ENCODE data around the gene OR52A5. TPM values are rescaled to one million over a fixed set of nuclear protein-coding genes. Genes with fewer than 3 reads are reported as not detected.
"Not testable (repeated sequence)": the region's sequence is repeated elsewhere in the genome, so short reads cannot be mapped to it uniquely, and the experiment has no call there.

The OR52A5 gene
- total RNA-seq, result not detected in 2 replicates

GRCh38 chr11:5137996-5138395 lies at the start of gene OR52A5:
Gene OR52A5, minus strand, starts transcription at chr11:5138356. Its CDS starts 5,714 bp downstream, at chr11:5132642.
- DNase-seq, result no peak

DNA sequence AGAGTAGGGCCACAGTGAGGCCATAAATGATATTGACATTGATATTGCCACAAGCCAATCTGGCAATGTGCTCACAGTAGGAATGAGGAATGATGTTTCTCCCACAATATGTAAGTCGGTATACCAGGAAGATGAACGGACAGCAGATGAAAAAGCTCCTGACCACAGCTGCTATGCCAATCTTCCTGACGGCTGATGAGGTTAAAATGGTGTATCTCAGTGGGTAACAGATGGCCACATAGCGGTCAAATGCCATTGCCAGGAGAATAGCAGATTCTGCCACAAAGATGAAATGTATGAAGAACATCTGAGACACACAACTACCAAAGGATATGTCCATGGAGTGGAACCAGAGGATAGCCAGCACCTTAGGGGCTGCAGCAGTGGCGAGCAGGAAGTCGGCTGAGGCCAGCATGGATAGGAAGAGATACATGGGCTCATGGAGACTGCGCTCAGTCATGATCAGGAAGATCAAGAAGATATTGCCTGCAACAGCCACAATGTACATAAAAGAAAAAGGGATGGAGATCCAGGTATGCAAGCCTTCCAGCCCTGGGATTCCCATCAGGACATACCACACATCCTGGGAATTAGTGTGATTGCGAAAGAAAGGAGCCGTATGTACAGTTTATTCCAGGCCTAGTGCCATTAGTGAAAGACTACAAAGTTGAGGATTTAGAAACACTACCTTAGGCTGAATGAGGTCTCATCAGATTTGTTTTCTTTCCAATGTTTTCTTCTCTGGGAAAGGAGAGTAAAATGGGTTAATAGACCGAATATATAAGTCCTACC lies 40.1 kb upstream of the OR52A5 start:
- DNase-seq, result no peak

- DNase-seq, result no peak
Observed at GRCh38 chr11:5174934-5175333, 36.8 kb upstream of the OR52A5 start.

DNA sequence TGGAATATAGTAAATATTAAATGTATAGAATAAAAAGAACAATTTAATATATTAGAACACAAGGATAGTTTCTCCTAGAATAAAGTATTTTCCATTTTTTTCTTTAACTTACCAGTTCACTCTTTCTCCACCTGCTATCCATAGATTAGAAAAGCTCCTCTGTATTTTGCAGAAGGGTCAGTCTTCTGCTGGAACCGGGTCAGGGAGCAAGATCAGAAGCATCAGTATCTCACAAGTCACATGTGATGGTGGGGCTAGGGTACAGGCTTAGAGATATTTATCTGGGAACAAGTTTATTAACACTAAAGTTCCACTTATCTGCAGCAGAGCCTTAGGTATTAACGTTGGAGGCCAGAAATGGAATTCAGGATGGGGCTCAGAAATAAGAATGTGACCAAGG lies 33.7 kb upstream of the OR52A5 start:
- no peak for DNase-seq

GRCh38 chr11:5165898-5166297 lies 27.7 kb upstream of the OR52A5 start:
- not testable (repeated sequence) for DNase-seq

DNA sequence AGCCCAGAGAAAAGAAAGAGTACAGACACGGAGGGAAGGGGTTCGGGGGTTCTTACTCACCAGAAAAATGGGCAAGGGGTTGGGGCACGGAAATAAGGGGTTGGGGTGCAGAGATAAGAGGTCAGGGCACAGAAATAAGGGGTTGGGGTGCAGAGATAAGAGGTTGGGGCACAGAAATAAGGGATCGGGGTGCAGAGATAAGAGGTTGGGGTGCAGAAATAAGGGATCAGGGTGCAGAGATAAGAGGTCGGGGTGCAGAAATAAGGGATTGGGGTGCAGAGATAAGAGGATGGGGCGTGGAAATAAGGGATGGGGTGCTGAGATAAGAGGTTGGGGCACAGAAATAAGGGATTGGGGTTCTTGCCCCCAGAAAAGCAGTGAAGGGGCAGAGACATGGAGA lies 26.7 kb upstream of the OR52A5 start:
- DNase-seq, result not testable (repeated sequence)

DNA sequence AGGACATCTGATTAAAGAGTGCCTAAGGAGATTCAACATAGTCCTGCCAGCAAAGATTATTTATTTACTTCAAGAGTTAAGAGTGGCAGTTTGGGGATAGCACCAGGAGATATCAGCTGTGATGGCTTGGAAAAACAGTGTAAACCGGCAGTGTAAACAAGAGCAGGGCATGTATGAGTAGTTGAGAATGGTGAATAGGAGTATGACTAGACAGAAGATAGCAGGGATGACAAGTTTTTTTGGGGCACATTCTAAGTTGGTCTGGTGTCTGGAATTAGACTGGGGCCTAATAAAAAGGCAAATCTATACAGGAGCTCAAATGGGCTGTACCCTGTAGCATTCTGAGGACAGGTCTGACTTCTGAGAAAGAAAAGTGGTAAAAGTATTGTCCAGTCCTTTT lies 22.9 kb upstream of the OR52A5 start:
- not testable (repeated sequence) for DNase-seq

GRCh38 chr11:5160217-5160616 lies 22.1 kb upstream of the OR52A5 start:
- DNase-seq, result not testable (repeated sequence)

GRCh38 chr11:5159806-5160205 lies 21.6 kb upstream of the OR52A5 start:
- DNase-seq, result no peak

DNA sequence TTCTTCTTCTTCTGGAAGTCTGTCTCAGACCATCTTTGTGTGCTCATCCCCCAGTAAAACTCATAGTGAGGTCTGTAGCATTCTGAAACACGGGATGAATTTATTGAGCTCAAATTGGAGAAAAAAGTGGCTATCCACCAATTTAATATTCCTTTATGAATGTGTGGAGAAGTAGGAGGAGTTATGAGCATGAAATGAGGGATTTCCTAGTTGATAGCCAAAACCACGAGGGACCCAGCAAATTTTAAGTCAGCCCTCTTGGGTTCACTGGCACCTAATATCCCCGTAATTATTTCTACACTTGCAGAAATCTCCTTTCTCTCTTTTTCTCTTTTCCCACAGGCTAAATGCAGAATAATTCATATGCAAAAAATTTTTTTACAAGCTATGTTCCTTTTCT lies 16.5 kb upstream of the OR52A5 start, which contains the start of gene OR52A1:
OR52A1 (minus strand) TSS at position 101 of the 400 bp plus-strand sequence. CDS start 2,388 bp downstream, outside the sequence.
- no peak for DNase-seq

DNA sequence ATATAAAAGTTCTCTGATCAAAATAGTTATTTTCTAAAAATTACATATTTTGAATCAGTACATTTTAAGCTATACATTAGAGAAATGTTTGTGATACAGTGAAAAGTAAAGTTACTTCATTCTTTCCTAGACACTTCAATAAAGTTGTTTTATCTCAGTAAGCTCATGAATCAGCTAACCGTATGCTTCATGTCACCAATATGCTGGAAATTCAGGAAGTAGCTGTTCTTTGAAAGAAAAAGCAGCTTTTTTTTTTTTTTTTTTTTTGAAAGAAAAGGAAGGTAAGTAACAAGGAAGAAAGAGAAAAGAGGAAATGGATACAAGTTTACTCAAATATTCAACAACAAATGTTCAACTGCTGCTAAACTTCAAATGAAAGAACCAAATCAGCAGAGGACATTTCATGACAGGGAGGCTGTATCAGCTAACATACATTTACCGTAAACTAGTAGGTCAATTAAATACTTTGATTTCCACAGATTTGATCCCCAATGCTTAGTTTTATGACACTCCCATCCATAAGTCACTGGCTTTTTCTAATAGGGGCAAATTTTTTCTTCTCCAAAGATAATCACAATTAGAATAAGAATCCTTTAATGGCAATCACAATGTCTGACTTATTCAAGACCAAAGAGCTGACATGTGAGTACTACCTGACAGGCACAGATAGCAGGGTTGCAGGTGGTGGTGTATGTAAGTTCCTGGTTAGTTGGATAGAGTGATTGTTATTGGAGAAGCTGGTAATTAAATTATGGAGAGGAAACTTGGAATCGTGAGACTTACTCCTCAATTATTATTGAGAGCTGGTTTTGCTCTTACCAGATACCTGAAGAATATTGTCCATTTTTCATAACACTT lies 15.6 kb upstream of the OR52A5 start:
- DNase-seq, result no peak

DNA sequence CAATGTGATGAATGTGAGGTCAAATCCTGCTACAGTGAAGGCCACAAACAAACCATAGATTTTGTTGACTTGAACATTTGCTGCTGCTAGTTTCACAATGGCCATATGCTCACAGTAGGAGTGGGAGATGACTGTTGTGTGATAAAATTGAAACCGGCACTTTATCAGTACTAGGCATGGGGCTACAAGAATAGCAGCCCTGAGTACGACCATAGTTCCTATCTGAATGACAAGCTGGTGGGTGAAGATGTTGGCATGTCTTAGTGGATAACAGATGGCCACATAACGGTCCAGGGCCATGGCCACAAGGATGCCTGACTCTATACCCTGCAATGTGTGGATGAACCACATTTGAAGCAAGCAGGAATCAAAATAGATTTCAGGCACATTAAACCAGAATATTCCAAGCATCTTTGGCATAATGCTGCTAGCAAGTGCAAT lies 13.6 kb upstream of the OR52A5 start:
- no peak for DNase-seq

DNA sequence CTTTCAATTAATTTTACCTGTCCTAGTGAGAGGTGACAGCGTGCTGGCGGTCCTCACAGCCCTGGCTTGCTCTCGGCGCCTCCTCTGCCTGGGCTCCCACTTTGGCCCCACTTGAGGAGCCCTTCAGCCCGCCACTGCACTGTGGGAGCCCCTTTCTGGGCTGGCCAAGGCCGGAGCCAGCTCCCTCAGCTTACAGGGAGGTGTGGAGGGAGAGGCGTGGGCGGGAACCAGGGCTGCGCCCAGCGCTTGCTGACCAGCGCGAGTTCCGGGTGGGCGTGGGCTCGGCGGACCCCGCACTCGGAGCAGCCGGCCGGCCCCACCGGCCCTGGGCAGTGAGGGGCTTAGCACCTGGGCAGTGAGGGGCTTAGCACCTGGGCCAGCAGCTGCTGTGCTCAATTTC lies 6.0 kb upstream of the OR52A5 start:
- DNase-seq, result not testable (repeated sequence)

GRCh38 chr11:5137014-5137413 lies 1.1 kb downstream of the OR52A5 start:
- DNase-seq, result no peak

DNA sequence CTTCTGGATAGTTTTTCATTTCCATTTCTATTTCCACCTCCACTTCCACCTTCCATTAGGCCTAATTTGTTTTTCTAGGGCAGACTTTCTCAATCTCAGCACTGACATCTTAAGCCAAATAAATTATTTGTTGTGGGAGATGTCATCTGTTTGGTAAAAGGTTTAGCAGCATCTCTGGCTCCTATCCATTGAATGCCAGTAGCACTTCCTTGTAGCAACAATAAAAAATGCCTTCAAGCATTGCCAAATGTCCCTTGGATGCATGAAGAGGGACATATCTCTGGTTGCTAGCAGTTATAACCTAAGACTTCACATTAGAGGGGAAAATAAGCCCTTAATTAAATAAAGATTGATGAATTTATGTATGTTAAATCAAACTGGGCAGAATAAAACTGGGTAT lies 1.9 kb downstream of the OR52A5 start:
- no peak for DNase-seq

GRCh38 chr11:5131584-5132335 lies 6.4 kb downstream of the OR52A5 start:
- DNase-seq, result no peak

DNA sequence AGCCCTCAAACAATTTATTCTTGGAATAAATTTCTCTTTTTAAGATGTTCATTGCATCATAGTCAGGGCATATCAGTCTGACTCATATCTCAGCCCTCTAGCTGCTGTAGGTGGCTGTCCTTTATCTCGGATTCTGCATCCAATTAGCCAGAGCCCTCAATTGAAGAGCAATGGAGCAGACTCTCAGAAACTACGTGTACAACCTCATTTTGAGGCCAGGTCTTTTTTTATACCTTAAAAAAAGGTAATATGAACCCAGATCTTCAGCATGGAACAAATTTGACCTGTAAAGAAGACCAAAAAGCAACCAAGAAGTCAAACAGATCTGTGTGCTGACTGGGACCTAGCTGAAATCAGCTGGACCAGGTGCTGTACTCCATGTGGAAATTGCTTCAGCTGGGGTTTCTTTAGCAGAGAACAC lies 8.7 kb downstream of the OR52A5 start:
- no peak for DNase-seq

GRCh38 chr11:5124891-5125620 lies 13.1 kb downstream of the OR52A5 start:
- no peak for DNase-seq

- peak; percentile 72 for DNase-seq
Observed at GRCh38 chr11:5123802-5124521, 14.2 kb downstream of the OR52A5 start.

DNA sequence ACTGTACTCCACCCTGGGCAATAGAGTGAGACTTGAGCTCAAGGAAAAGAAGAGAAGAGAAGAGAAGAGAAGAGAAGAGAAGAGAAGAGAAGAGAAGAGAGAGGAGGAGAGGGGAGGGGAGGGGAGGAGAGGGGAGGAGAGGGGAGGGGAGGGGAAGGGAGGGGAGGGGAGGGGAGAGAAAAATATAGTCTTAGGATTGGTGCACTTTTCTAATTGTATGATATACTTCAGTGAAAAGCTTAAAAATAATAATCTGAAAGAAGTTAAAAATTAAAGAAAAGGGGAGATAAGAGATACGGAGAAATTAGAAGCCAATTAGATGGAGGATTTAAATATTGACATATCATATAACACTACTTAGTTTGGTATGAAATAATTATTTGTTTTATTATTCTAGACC lies 19.3 kb downstream of the OR52A5 start:
- no peak for DNase-seq

DNA sequence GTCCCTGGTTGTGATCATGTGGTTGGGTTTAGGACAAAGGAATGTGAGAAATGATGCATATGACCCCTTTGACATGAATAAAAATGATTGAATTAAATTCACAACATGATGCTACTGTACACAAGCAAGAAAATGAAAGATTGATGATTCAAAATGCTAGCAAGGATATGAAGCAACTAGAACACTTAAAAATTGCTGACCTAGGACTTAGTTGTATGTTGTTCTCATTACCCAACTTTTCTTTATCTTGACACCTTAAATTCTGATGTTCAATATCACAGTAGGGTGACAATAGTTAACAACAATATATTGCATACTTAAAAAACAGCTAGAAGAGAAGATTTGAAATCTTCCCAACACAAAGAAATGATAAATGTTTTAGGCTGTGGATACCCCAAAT lies 20.6 kb downstream of the OR52A5 start:
- DNase-seq, result no peak
